GM23338 (cell line): Measurements from ENCODE around the gene EPHA8. TPM values are rescaled to one million over a fixed set of nuclear protein-coding genes. Genes with fewer than 3 reads are reported as not detected.

Experiments used
- ATAC-seq: fragments of 200-7000 bp; cut with Tn5 transposase; 3 replicates; pipeline ENCODE4 v1.9.1; 2020
- DNase-seq: peaks from one replicate; pipeline ENCODE4 v3.0.0-alpha.2; 2015; ENCODE audit warnings: low spot score
- H2AFZ ChIP-seq: fragments of 200-600 bp; sonication (generic); 2 replicates; pipeline ENCODE4 v1.8.0; 2016; ENCODE audit warnings: antibody characterized with exemption, mild to moderate bottlenecking, moderate library complexity
- H3F3A ChIP-seq: fragments of 200-600 bp; sonication (generic); replicated peaks from 2 replicates; pipeline ENCODE4 v1.8.0; 2017; ENCODE audit warnings: antibody characterized with exemption, mixed run types, low read depth
- H3K27ac ChIP-seq: fragments of 200-600 bp; sonication (generic); 2 replicates; pipeline ENCODE4 v1.6.1; 2016; ENCODE audit warnings: low read depth
- H3K27me3 ChIP-seq: fragments of 200-600 bp; sonication (generic); 2 replicates; pipeline ENCODE4 v1.8.0; 2016; ENCODE audit warnings: mild to moderate bottlenecking, mixed run types, moderate library complexity; ENCODE audit not compliant: insufficient read depth
- H3K36me3 ChIP-seq: fragments of 200-600 bp; sonication (generic); 2 replicates; pipeline ENCODE4 v1.8.0; 2016; ENCODE audit warnings: mild to moderate bottlenecking; ENCODE audit not compliant: insufficient read depth
- H3K4me1 ChIP-seq: fragments of 200-600 bp; sonication (generic); 2 replicates; pipeline ENCODE4 v1.8.0; 2016; ENCODE audit warnings: mild to moderate bottlenecking, moderate library complexity; ENCODE audit not compliant: insufficient read depth
- H3K4me2 ChIP-seq: fragments of 200-600 bp; sonication (generic); 2 replicates; pipeline ENCODE4 v1.7.1; 2017; ENCODE audit warnings: mixed run types
- H3K4me3 ChIP-seq: fragments of 200-600 bp; sonication (generic); 2 replicates; pipeline ENCODE4 v1.6.1; 2016; ENCODE audit warnings: mixed run types
- H3K79me2 ChIP-seq: fragments of 200-600 bp; sonication (generic); replicated peaks from 2 replicates; pipeline ENCODE4 v1.8.0; 2017; ENCODE audit warnings: mild to moderate bottlenecking; ENCODE audit not compliant: insufficient read depth
- H3K9me2 ChIP-seq: fragments of 200-600 bp; sonication (generic); 2 replicates; pipeline ENCODE4 v1.8.0; 2017; ENCODE audit not compliant: insufficient read depth
- H4K20me1 ChIP-seq: fragments of 200-600 bp; sonication (generic); replicated peaks from 2 replicates; pipeline ENCODE4 v1.8.0; 2017; ENCODE audit warnings: mild to moderate bottlenecking; ENCODE audit not compliant: insufficient read depth
- H3K27ac Mint-ChIP-seq: 2 replicates; pipeline ENCODE4 v1.8.0; 2020; ENCODE audit warnings: inconsistent platforms, mild to moderate bottlenecking, moderate library complexity, mixed read lengths
- H3K27me3 Mint-ChIP-seq: 3 replicates; pipeline ENCODE4 v1.8.0; 2022; ENCODE audit warnings: low read depth, mild to moderate bottlenecking, moderate library complexity, mixed read lengths, inconsistent platforms; ENCODE audit not compliant: insufficient read depth, poor library complexity
- H3K36me3 Mint-ChIP-seq: 3 replicates; pipeline ENCODE4 v1.8.0; 2021; ENCODE audit warnings: low read depth, mild to moderate bottlenecking, inconsistent platforms, moderate library complexity, mixed read lengths
- H3K4me1 Mint-ChIP-seq: 3 replicates; pipeline ENCODE4 v1.8.0; 2020; ENCODE audit warnings: mild to moderate bottlenecking, inconsistent platforms, mixed read lengths
- H3K4me3 Mint-ChIP-seq: 3 replicates; pipeline ENCODE4 v1.8.0; 2021; ENCODE audit warnings: moderate library complexity, mild to moderate bottlenecking, inconsistent platforms, mixed read lengths
- H3K9me3 Mint-ChIP-seq: 3 replicates; pipeline ENCODE4 v1.8.0; 2020; ENCODE audit warnings: moderate library complexity, mild to moderate bottlenecking, inconsistent platforms, mixed read lengths
- EZH2 ChIP-seq: fragments of 200-600 bp; sonication (generic); IDR thresholded peaks from one replicate; pipeline ENCODE4 v1.8.0; 2017; ENCODE audit warnings: antibody characterized with exemption, mild to moderate bottlenecking, low read depth; ENCODE audit not compliant: unreplicated experiment
- EZH2phosphoT487 ChIP-seq: fragments of 200-600 bp; sonication (generic); IDR thresholded peaks from one replicate; pipeline ENCODE4 v1.8.1; 2018; ENCODE audit warnings: antibody characterized with exemption; ENCODE audit not compliant: unreplicated experiment
- JUNB ChIP-seq: IDR thresholded peaks from one replicate; pipeline ENCODE4 v1.6.1; 2016; ENCODE audit warnings: antibody characterized with exemption; ENCODE audit not compliant: unreplicated experiment
- NANOG ChIP-seq: IDR thresholded peaks from 2 replicates; pipeline ENCODE4 v1.6.1; 2016; ENCODE audit warnings: antibody characterized with exemption, borderline replicate concordance
- STAT1 ChIP-seq: IDR thresholded peaks from one replicate; pipeline ENCODE4 v1.6.1; 2016; ENCODE audit warnings: antibody characterized with exemption; ENCODE audit not compliant: unreplicated experiment
- ZNF114 ChIP-seq: fragments of 250-450 bp; sonication (Bioruptor Pico); IDR thresholded peaks from 2 replicates; pipeline ENCODE4 v1.5.0; 2020; ENCODE audit warnings: mild to moderate bottlenecking, moderate library complexity
- ZNF331 ChIP-seq: fragments of 250-450 bp; sonication (Bioruptor Pico); IDR thresholded peaks from 2 replicates; pipeline ENCODE4 v1.5.0; 2020; ENCODE audit warnings: low read depth, mild to moderate bottlenecking, moderate library complexity
- ZNF462 ChIP-seq: fragments of 250-450 bp; sonication (Bioruptor Pico); IDR thresholded peaks from 2 replicates; pipeline ENCODE4 v1.5.0; 2020; ENCODE audit warnings: mild to moderate bottlenecking, moderate library complexity
- polyA plus RNA-seq: library from polyadenylated mRNA; unstranded; fragments of >200 nt; fragmentation: Nextera tagmentation; extraction: Ambion mirVana; gene quantifications from 2 replicates; pipeline ENCODE4 v1.2.1, GENCODE V29; 2016
- total RNA-seq: library from RNA; depleted of rRNA; stranded (reverse); fragments of >200 nt; shearing (Covaris generic); gene quantifications from 2 replicates; pipeline ENCODE4 v1.2.3, GENCODE V29; 2014
- TF ChIP-seq, protein P1 (sequence below): IDR thresholded peaks from one replicate; pipeline ENCODE4 v1.6.1; 2018; ENCODE audit warnings: antibody characterized with exemption; ENCODE audit not compliant: unreplicated experiment
- TF ChIP-seq, protein P2 (sequence below): IDR thresholded peaks from 2 replicates; pipeline ENCODE4 v1.6.1; 2016; ENCODE audit warnings: antibody characterized with exemption

Gene EPHA8
- total and polyA plus RNA-seq, 2 experiments from 2014 or later, result 2.3 to 5.0 TPM

DNA sequence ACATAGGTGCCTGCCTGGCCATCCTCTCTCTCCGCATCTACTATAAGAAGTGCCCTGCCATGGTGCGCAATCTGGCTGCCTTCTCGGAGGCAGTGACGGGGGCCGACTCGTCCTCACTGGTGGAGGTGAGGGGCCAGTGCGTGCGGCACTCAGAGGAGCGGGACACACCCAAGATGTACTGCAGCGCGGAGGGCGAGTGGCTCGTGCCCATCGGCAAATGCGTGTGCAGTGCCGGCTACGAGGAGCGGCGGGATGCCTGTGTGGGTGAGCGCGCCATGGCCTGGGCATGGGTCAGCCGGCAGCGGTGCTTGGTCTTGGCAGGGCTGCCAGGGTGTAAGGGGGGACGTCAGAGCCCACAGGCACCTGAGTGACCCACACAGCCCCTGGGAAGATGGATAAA lies 13.3 kb downstream of the EPHA8 start (continued):
- TF ChIP-seq, protein P1, sequence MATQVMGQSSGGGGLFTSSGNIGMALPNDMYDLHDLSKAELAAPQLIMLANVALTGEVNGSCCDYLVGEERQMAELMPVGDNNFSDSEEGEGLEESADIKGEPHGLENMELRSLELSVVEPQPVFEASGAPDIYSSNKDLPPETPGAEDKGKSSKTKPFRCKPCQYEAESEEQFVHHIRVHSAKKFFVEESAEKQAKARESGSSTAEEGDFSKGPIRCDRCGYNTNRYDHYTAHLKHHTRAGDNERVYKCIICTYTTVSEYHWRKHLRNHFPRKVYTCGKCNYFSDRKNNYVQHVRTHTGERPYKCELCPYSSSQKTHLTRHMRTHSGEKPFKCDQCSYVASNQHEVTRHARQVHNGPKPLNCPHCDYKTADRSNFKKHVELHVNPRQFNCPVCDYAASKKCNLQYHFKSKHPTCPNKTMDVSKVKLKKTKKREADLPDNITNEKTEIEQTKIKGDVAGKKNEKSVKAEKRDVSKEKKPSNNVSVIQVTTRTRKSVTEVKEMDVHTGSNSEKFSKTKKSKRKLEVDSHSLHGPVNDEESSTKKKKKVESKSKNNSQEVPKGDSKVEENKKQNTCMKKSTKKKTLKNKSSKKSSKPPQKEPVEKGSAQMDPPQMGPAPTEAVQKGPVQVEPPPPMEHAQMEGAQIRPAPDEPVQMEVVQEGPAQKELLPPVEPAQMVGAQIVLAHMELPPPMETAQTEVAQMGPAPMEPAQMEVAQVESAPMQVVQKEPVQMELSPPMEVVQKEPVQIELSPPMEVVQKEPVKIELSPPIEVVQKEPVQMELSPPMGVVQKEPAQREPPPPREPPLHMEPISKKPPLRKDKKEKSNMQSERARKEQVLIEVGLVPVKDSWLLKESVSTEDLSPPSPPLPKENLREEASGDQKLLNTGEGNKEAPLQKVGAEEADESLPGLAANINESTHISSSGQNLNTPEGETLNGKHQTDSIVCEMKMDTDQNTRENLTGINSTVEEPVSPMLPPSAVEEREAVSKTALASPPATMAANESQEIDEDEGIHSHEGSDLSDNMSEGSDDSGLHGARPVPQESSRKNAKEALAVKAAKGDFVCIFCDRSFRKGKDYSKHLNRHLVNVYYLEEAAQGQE, result no peak

DNA sequence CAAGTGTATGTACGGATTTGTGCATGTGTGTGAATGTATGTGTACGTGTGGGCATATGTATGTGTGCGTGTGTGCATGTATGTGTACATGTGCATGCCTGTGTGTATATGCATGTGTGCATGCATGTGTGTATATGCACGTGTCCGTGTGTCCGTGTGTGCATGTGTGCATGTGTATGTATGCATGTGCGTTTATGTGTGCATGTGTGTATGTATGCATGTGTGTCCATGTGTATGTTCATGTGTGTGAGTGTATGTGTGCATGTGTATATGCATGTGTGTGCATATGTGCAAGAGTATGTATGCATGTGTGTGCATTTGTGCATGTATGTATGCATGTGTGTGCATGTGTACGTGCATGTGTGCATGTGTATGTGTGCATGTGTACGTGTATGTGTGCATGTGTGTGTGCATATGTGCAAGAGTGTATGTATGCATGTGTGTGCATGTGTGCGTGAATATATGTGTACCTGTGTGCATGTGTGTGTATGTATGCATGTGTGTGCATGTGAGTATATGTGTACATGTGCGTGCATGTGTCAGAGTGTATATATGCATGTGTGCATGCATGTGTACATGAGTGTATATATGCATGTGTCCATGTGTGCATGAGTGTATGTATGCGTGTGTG lies 15.6 kb downstream of the EPHA8 start:
- Histone ChIP-seq H2AFZ (no peak overlapping the region), H3K4me2 (no peak overlapping the region), H3K27me3 (no peaks in the 10 kb centered on the region), H3K27ac (no peak overlapping the region), H3K4me1 (no peaks in the 10 kb centered on the region), H4K20me1 (no peaks in the 10 kb centered on the region), H3K36me3 (no peaks in the 10 kb centered on the region), H3K79me2 (no peaks in the 10 kb centered on the region), H3F3A (peaks cover 20% of the 10 kb centered on the region), H3K9me2 (0 out of 2 replicates have a peak, but pooled peaks cover 3% of the 10 kb centered on the region), H3K4me3 (no peak overlapping the region)
- H3K4me1 Mint-ChIP-seq, result peaks cover 4% of the 10 kb centered on the region; the same call in 2 of the 3 replicates
- peaks cover 16% of the 10 kb centered on the region for H3K36me3 Mint-ChIP-seq
- H3K27me3 Mint-ChIP-seq, result peaks cover 15% of the 10 kb centered on the region
- no peak for DNase-seq
- TF ChIP-seq ZNF114 (no peak), JUNB (no peak), EZH2phosphoT487 (no peak), STAT1 (no peak), ZNF331 (CRISPR knock-in tag) (no peak), EZH2 (no peak), ZNF462 (CRISPR knock-in tag) (no peak), NANOG (no peak)
- TF ChIP-seq, protein P1, result no peak
- TF ChIP-seq, protein P2, sequence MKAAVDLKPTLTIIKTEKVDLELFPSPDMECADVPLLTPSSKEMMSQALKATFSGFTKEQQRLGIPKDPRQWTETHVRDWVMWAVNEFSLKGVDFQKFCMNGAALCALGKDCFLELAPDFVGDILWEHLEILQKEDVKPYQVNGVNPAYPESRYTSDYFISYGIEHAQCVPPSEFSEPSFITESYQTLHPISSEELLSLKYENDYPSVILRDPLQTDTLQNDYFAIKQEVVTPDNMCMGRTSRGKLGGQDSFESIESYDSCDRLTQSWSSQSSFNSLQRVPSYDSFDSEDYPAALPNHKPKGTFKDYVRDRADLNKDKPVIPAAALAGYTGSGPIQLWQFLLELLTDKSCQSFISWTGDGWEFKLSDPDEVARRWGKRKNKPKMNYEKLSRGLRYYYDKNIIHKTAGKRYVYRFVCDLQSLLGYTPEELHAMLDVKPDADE, result no peak
- H3K27ac Mint-ChIP-seq, result no peak overlapping the region
- H3K4me3 Mint-ChIP-seq, result no peak overlapping the region
- peaks cover 25% of the 10 kb centered on the region for H3K9me3 Mint-ChIP-seq
- ATAC-seq, result no peak
